ENCODE results near the gene LCE2B. TPM values are rescaled to one million over a fixed set of nuclear protein-coding genes. Genes with fewer than 3 reads are reported as not detected.
"Not testable (repeated sequence)": the region's sequence is repeated elsewhere in the genome, so short reads cannot be mapped to it uniquely, and the experiment has no call there.

LCE2B gene
- not detected in 2 replicates for total RNA-seq (2013; cell fraction: nucleolus; rRNA removed)
- total RNA-seq (2014; rRNA removed) (not detected in 2 replicates), total RNA-seq (2014; rRNA removed; fragmentation: Illumina TruSeq; extraction: Trizol) (not detected in 2 replicates), total RNA-seq (2021) (not detected in 2 replicates), polyA plus RNA-seq (2011; rRNA removed) (not detected in 2 replicates), polyA plus RNA-seq (2014; fragmentation: Illumina TruSeq; extraction: Trizol) (not detected in 2 replicates), polyA plus RNA-seq (2014; fragmentation: Nextera tagmentation; extraction: Ambion mirVana) (not detected), polyA plus RNA-seq (2014; rRNA removed) (not detected in 2 replicates), polyA plus RNA-seq (2016; fragmentation: Nextera tagmentation; extraction: Ambion mirVana) (not detected), polyA minus RNA-seq (2011; rRNA and poly(A)+ RNA removed) (not detected in 2 replicates), Bru-seq, nascent RNA (not detected), BruChase-seq, experiment 1, labeled RNA remaining after a 6-hour chase (not detected), BruChase-seq, experiment 2, labeled RNA remaining after a 2-hour chase (not detected)
- polyA plus RNA-seq (2011; ENCODE audit: low read depth): not detected
- polyA plus RNA-seq (2011; cell fraction: cytosol; rRNA removed): not detected in 2 replicates
- polyA plus RNA-seq (2011; cell fraction: nucleus; rRNA removed): not detected in 2 replicates
- polyA plus RNA-seq (2012): not detected in 2 replicates
- not detected in 2 replicates for polyA minus RNA-seq (2011; cell fraction: cytosol; rRNA and poly(A)+ RNA removed)
- polyA minus RNA-seq (2011; cell fraction: nucleus; rRNA and poly(A)+ RNA removed): not detected in 2 replicates
- long read RNA-seq, experiment 1: 0 reads
- long read RNA-seq, experiment 2: 0 reads

- CTCF ChIA-PET; intact Hi-C loops (cut with micrococcal nuclease; ENCODE audit: unreplicated experiment); in situ Hi-C loops (cut with MboI); H4K20me1 ChIP-seq (ENCODE audit: control insufficient read depth, insufficient read depth); H3K4me1 ChIP-seq (ENCODE audit: control insufficient read depth, insufficient read depth, low read length); H3K79me2 ChIP-seq (ENCODE audit: control insufficient read depth, insufficient read depth, low read length); H2AFZ ChIP-seq (ENCODE audit: control insufficient read depth, low read depth, low read length); H3K36me3 ChIP-seq (ENCODE audit: control insufficient read depth in 2 of 2, insufficient read depth in 2 of 2, low read length in 1 of 2); FAIRE-seq; SMC1A ChIA-PET (ENCODE audit: uncharacterized antibody, unreplicated experiment); H3K27ac ChIP-seq (ENCODE audit: control insufficient read depth, insufficient read depth); DNase-seq (ENCODE audit: low read depth, low spot score); H3K4me2 ChIP-seq (ENCODE audit: control insufficient read depth, insufficient read depth); ATAC-seq; H3K27me3 ChIP-seq (replicated peaks in 1 of 2; ENCODE audit: control insufficient read depth in 2 of 2, insufficient read depth in 2 of 2, low read length in 1 of 2); BruUV-seq (replicated peaks); RAD21 ChIA-PET (ENCODE audit: unreplicated experiment); POLR2A ChIA-PET; H3K9me3 ChIP-seq (replicated peaks; ENCODE audit: control insufficient read depth, insufficient read depth, low read length); H3K9ac ChIP-seq (ENCODE audit: control insufficient read depth, insufficient read depth, low read length); H3K4me3 ChIP-seq: not testable (repeated sequence)
- 0% methylated on average over 3 of the region's 4 CpGs for WGBS (ENCODE audit: insufficient coverage, insufficient replicate concordance, low lambda C conversion rate, missing lambda C conversion rate)
These were observed at the start of gene LCE2B for GRCh38 chr1:152685823-152686222. Gene LCE2B, plus strand, starts transcription at chr1:152686123. Its CDS starts 721 bp downstream, at chr1:152686844.

GRCh38 chr1:152640351-152640750 is 45.6 kb upstream of the LCE2B start:
- no peaks in the 10 kb centered on the region for H3K27me3 ChIP-seq (replicated peaks in 1 of 2; ENCODE audit: control insufficient read depth in 2 of 2, insufficient read depth in 2 of 2, low read length in 1 of 2)
- no peaks in the 10 kb centered on the region for H4K20me1 ChIP-seq (ENCODE audit: control insufficient read depth, insufficient read depth)
- no peaks in the 10 kb centered on the region for H3K36me3 ChIP-seq (ENCODE audit: control insufficient read depth in 2 of 2, insufficient read depth in 2 of 2, low read length in 1 of 2)
- WGBS (ENCODE audit: insufficient coverage, insufficient replicate concordance, low lambda C conversion rate, missing lambda C conversion rate): 29% methylated on average over 1 of the region's 1 CpG
- no peaks in the 10 kb centered on the region for H3K79me2 ChIP-seq (ENCODE audit: control insufficient read depth, insufficient read depth, low read length)
- FAIRE-seq: no peak
- no peak for ATAC-seq
- no peaks in the 10 kb centered on the region for H3K4me1 ChIP-seq (ENCODE audit: control insufficient read depth, insufficient read depth, low read length)
- intact Hi-C loops (cut with micrococcal nuclease; ENCODE audit: unreplicated experiment): no loop called here
- TF ChIP-seq ZNF384 (IDR thresholded peaks at IDR 0.05; ENCODE audit: borderline replicate concordance, low read depth, low read length) (no peak), RELA (IDR thresholded peaks at IDR 0.05; ENCODE audit: borderline replicate concordance, partially characterized antibody) (no peak), KLF5 (IDR thresholded peaks at IDR 0.05; ENCODE audit: partially characterized antibody) (no peak), CBFB (IDR thresholded peaks at IDR 0.05; ENCODE audit: low read depth) (no peak), SKIL (IDR thresholded peaks at IDR 0.05; ENCODE audit: low read depth, poor library complexity, severe bottlenecking) (no peak), RFX5 (IDR thresholded peaks at IDR 0.05; ENCODE audit: low read depth, low read length) (no peak)
- H2AFZ ChIP-seq (ENCODE audit: control insufficient read depth, low read depth, low read length): no peak overlapping the region
- BruUV-seq (replicated peaks): no TSS peak
- H3K4me2 ChIP-seq (ENCODE audit: control insufficient read depth, insufficient read depth): no peak overlapping the region
- H3K4me3 ChIP-seq: no peak overlapping the region
- H3K9ac ChIP-seq (ENCODE audit: control insufficient read depth, insufficient read depth, low read length): no peak overlapping the region
- no peak for DNase-seq (ENCODE audit: low read depth, low spot score)
- H3K27ac ChIP-seq (ENCODE audit: control insufficient read depth, insufficient read depth): no peak overlapping the region
- ChIA-PET SMC1A (ENCODE audit: uncharacterized antibody, unreplicated experiment) (interaction anchor here (1.4 kb wide), 1 partner anchor 8 kb away, joined by 3 read pairs; no protein-coding TSS in a partner anchor), POLR2A (no interaction called here), CTCF (interaction anchor here (1.2 to 5.8 kb wide), 3 partner anchors 13 to 286 kb away, joined by 3 to 24 read pairs (median 4); no protein-coding TSS in a partner anchor), RAD21 (ENCODE audit: unreplicated experiment) (no interaction called here)
- in situ Hi-C loops (cut with MboI): no loop called here
- no peaks in the 10 kb centered on the region for H3K9me3 ChIP-seq (replicated peaks; ENCODE audit: control insufficient read depth, insufficient read depth, low read length)
